Mammary epithelial cell (primary cell): ENCODE results near the gene SKP2.

Experiments used
- EZH2 ChIP-seq: IDR thresholded peaks from 2 replicates; pipeline ENCODE4 v1.6.1; 2012; ENCODE audit warnings: low read length, inconsistent platforms, borderline replicate concordance
- TF ChIP-seq, protein P1 (sequence below), 2 donors: IDR thresholded peaks in 1 of 2; conservative IDR thresholded peaks in 1 of 2; 2 replicates each; pipeline ENCODE4 v1.5.1; 2011 to 2012; ENCODE audit warnings: inconsistent platforms in 2 of 2, low read length in 2 of 2, mild to moderate bottlenecking in 2 of 2, control low read depth in 1 of 2, low read depth in 1 of 2; ENCODE audit not compliant: insufficient read depth in 1 of 2; ENCODE audit errors: extremely low read depth in 1 of 2

- TF ChIP-seq, protein P1, sequence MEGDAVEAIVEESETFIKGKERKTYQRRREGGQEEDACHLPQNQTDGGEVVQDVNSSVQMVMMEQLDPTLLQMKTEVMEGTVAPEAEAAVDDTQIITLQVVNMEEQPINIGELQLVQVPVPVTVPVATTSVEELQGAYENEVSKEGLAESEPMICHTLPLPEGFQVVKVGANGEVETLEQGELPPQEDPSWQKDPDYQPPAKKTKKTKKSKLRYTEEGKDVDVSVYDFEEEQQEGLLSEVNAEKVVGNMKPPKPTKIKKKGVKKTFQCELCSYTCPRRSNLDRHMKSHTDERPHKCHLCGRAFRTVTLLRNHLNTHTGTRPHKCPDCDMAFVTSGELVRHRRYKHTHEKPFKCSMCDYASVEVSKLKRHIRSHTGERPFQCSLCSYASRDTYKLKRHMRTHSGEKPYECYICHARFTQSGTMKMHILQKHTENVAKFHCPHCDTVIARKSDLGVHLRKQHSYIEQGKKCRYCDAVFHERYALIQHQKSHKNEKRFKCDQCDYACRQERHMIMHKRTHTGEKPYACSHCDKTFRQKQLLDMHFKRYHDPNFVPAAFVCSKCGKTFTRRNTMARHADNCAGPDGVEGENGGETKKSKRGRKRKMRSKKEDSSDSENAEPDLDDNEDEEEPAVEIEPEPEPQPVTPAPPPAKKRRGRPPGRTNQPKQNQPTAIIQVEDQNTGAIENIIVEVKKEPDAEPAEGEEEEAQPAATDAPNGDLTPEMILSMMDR (conservative IDR thresholded peaks at IDR 0.05 in 1 of 2, IDR thresholded peaks at IDR 0.05 in 1 of 2; ENCODE audit: extremely low read depth in 1 of 2, insufficient read depth in 1 of 2, low read depth in 1 of 2, low read length in 2 of 2): no peak
- TF ChIP-seq EZH2: no peak
Measured at GRCh38 chr5:36152324-36153297, 700 bp downstream of the SKP2 start.
